DLD1 (cell line): ENCODE data around the gene PRKN.
"Not testable (repeated sequence)": the region's sequence is repeated elsewhere in the genome, so short reads cannot be mapped to it uniquely, and the experiment has no call there.

Source experiments
- in situ Hi-C: cut with HindIII; loops from 2 replicates; pipeline ENCODE4 v1.10.0; 2017; ENCODE audit warnings: low sequenced_read_pairs

Gene PRKN

GRCh38 chr6:162546905-162547304 lies 180.7 kb downstream of the PRKN start:
- in situ Hi-C loops: no loop called here

GRCh38 chr6:162543221-162543620 lies 184.3 kb downstream of the PRKN start:
- in situ Hi-C loops: no loop called here

- in situ Hi-C loops: no loop called here
These were observed 186.5 kb downstream of the PRKN start for GRCh38 chr6:162541019-162541601.

- in situ Hi-C loops: no loop called here
These were observed 188.2 kb downstream of the PRKN start for GRCh38 chr6:162539321-162539720.

- in situ Hi-C loops: no loop called here
These were observed 188.9 kb downstream of the PRKN start for GRCh38 chr6:162538643-162539064.

GRCh38 chr6:162533009-162533400 lies 194.6 kb downstream of the PRKN start:
- in situ Hi-C loops: no loop called here

GRCh38 chr6:162532283-162533008 lies 195.1 kb downstream of the PRKN start:
- in situ Hi-C loops: no loop called here

- in situ Hi-C loops: not testable (repeated sequence)
These were observed 196.2 kb downstream of the PRKN start for GRCh38 chr6:162531391-162531790.

- in situ Hi-C loops: no loop called here
These were observed 199.0 kb downstream of the PRKN start for GRCh38 chr6:162528538-162528937.

- in situ Hi-C loops: no loop called here
These were observed 200.6 kb downstream of the PRKN start for GRCh38 chr6:162526960-162527359.

GRCh38 chr6:162525181-162525580 lies 202.4 kb downstream of the PRKN start:
- in situ Hi-C loops: no loop called here

- in situ Hi-C loops: no loop called here
These were observed 214.8 kb downstream of the PRKN start for GRCh38 chr6:162512744-162513143.

GRCh38 chr6:162497389-162497788 lies 230.2 kb downstream of the PRKN start:
- in situ Hi-C loops: no loop called here

GRCh38 chr6:162493917-162494316 lies 233.6 kb downstream of the PRKN start:
- in situ Hi-C loops: no loop called here

GRCh38 chr6:162491637-162492036 lies 235.9 kb downstream of the PRKN start:
- in situ Hi-C loops: no loop called here

GRCh38 chr6:162489101-162489976 lies 238.2 kb downstream of the PRKN start:
- in situ Hi-C loops: no loop called here

GRCh38 chr6:162488444-162488843 lies 239.1 kb downstream of the PRKN start:
- in situ Hi-C loops: no loop called here

- in situ Hi-C loops: no loop called here
These were observed 242.1 kb downstream of the PRKN start for GRCh38 chr6:162485464-162485863.

- in situ Hi-C loops: no loop called here
These were observed 245.6 kb downstream of the PRKN start for GRCh38 chr6:162481938-162482337.

GRCh38 chr6:162481320-162481719 lies 246.2 kb downstream of the PRKN start:
- in situ Hi-C loops: no loop called here

- in situ Hi-C loops: no loop called here
These were observed 249.3 kb downstream of the PRKN start for GRCh38 chr6:162478192-162478671.

GRCh38 chr6:162474722-162475121 lies 252.8 kb downstream of the PRKN start:
- in situ Hi-C loops: no loop called here
